ENCODE data around the gene PDE3A. TPM values are rescaled to one million over a fixed set of nuclear protein-coding genes. Genes with fewer than 3 reads are reported as not detected.
A peak's percentile ranks its signal among the peaks of the same experiment; 100 is the strongest.
"Not testable (repeated sequence)": the region's sequence is repeated elsewhere in the genome, so short reads cannot be mapped to it uniquely, and the experiment has no call there.

Gene PDE3A
- total RNA-seq, 4 donors from 2014 or later, result 51.3 to 150 (median 114) TPM

DNA sequence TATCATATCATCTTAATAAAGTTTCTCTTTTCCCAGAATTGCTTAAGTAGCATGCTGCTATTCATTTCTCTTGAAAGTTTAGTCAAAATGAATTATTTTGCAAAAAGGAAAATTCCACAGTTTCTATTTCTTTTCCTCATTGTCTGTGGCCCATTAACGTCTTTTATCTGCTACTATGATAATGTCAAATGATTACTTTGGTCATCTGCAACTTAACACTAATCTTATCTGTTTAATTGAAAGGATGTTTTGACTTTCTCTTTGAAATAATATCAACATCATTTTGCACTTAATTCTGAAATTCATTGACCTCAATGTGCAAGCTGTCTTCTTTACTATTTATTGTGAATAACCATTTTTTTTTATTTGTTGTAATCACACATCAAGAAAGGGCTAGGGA, 180.3 kb downstream of the PDE3A start:
- H3K4me1 ChIP-seq, result peaks cover 0 to 18% (median 0%) of the 10 kb centered on the region in 4 donors
- H3K9me3 ChIP-seq, result no peaks in the 10 kb centered on the region
- in situ Hi-C loops (cut with MboI; ENCODE audit: low pct_ligation_motif_present in 1 of 4, low pct_unique_long_range_greater_than_20kb in 1 of 4, low sequenced_read_pairs in 3 of 4) (no loop called here), intact Hi-C loops (cut with DNase I; ENCODE audit: low total_unique reads) (no loop called here)
- peak overlapping the region in 3 of 4 donors; percentile 37 to 47 (median 45) for H3K27ac ChIP-seq
- no peak overlapping the region for H3K4me3 ChIP-seq
- H3K27me3 ChIP-seq, result no peaks in the 10 kb centered on the region
- no peak for DNase-seq
- 47 to 58% methylated on average over 1 of the region's 1 CpG for WGBS, 2 donors (ENCODE audit: low coverage in 1 of 2)
- no peak for TF ChIP-seq POLR2AphosphoS5 (IDR thresholded peaks at IDR 0.05)
- TF ChIP-seq EP300 (IDR thresholded peaks at IDR 0.05; ENCODE audit: low read depth), result no peak
- TF ChIP-seq POLR2A (IDR thresholded peaks at IDR 0.05), result no peak
- TF ChIP-seq, protein P1, sequence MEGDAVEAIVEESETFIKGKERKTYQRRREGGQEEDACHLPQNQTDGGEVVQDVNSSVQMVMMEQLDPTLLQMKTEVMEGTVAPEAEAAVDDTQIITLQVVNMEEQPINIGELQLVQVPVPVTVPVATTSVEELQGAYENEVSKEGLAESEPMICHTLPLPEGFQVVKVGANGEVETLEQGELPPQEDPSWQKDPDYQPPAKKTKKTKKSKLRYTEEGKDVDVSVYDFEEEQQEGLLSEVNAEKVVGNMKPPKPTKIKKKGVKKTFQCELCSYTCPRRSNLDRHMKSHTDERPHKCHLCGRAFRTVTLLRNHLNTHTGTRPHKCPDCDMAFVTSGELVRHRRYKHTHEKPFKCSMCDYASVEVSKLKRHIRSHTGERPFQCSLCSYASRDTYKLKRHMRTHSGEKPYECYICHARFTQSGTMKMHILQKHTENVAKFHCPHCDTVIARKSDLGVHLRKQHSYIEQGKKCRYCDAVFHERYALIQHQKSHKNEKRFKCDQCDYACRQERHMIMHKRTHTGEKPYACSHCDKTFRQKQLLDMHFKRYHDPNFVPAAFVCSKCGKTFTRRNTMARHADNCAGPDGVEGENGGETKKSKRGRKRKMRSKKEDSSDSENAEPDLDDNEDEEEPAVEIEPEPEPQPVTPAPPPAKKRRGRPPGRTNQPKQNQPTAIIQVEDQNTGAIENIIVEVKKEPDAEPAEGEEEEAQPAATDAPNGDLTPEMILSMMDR (IDR thresholded peaks at IDR 0.05), result no peak
- no peaks in the 10 kb centered on the region for H3K36me3 ChIP-seq

DNA sequence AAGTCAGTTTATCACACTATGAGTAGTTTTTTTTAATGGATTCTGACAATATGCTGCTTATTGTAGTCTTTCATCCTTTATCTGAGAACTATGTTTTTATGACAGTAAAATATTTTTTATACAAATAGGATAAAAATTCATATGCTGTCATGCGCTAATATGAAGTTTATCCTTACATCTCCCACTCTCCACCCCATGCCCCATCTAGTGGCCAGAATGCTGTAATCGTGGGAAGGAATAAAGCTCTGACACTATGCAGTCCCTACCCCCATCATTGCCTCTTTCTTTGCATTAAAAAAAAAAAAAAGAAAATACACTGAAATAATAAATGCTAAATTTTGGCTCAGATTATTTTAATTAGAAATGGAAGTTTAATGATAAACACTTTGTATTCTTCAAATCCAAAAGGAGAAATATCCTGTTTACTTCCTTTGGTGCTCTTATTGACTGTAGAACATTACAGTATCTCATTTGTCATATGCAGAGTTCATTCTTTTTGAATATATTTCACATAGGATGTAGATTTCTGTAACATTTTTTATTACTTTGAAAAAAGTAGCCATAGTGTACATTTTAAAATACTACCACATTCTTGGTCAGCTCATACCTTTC, 180.9 kb downstream of the PDE3A start:
- TF ChIP-seq, protein P1 (IDR thresholded peaks at IDR 0.05), result peak in 4 of 5 experiments; percentile 36 to 64 (median 54)
- no peak for TF ChIP-seq EP300 (IDR thresholded peaks at IDR 0.05; ENCODE audit: low read depth)
- Histone ChIP-seq H3K4me1 (peaks cover 0 to 18% (median 0%) of the 10 kb centered on the region in 4 donors), H3K27me3 (no peaks in the 10 kb centered on the region), H3K9me3 (no peaks in the 10 kb centered on the region), H3K4me3 (no peak overlapping the region), H3K36me3 (no peaks in the 10 kb centered on the region), H3K27ac (peak overlapping the region in 2 of 4 donors; percentile 45 to 47)
- intact Hi-C loops (cut with DNase I; ENCODE audit: low total_unique reads), result no loop called here
- in situ Hi-C loops (cut with MboI; ENCODE audit: low pct_ligation_motif_present in 1 of 4, low pct_unique_long_range_greater_than_20kb in 1 of 4, low sequenced_read_pairs in 3 of 4), result no loop called here
- peak; percentile 26 for DNase-seq
- WGBS, 2 donors (ENCODE audit: low coverage in 1 of 2), result 40 to 42% methylated on average over 2 of the region's 2 CpGs

DNA sequence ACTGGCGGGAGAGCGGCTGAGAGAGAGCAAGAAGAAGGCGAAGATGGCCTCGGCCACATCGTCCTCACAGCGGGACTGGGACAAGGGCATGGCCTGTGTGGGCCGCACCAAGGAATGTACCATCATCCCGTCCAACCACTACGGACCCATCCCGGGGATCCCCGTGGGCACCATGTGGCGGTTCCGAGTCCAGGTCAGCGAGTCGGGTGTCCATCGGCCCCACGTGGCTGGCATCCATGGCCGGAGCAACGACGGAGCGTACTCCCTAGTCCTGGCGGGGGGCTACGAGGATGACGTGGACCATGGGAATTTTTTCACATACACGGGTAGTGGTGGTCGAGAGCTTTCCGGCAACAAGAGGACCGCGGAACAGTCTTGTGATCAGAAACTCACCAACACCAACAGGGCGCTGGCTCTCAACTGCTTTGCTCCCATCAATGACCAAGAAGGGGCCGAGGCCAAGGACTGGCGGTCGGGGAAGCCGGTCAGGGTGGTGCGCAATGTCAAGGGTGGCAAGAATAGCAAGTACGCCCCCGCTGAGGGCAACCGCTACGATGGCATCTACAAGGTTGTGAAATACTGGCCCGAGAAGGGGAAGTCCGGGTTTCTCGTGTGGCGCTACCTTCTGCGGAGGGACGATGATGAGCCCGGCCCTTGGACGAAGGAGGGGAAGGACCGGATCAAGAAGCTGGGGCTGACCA, 183.6 kb downstream of the PDE3A start:
- DNase-seq; intact Hi-C loops (cut with DNase I; ENCODE audit: low total_unique reads); H3K36me3 ChIP-seq; H3K9me3 ChIP-seq; H3K27me3 ChIP-seq; H3K4me3 ChIP-seq; in situ Hi-C loops (cut with MboI; ENCODE audit: low pct_ligation_motif_present in 1 of 4, low pct_unique_long_range_greater_than_20kb in 1 of 4, low sequenced_read_pairs in 3 of 4); H3K27ac ChIP-seq: not testable (repeated sequence)
- 95% methylated on average over 16 to 48 of the region's 48 CpGs for WGBS, 2 donors (ENCODE audit: low coverage in 1 of 2)
- H3K4me1 ChIP-seq, result peaks cover 0 to 18% (median 0%) of the 10 kb centered on the region in 4 donors

DNA sequence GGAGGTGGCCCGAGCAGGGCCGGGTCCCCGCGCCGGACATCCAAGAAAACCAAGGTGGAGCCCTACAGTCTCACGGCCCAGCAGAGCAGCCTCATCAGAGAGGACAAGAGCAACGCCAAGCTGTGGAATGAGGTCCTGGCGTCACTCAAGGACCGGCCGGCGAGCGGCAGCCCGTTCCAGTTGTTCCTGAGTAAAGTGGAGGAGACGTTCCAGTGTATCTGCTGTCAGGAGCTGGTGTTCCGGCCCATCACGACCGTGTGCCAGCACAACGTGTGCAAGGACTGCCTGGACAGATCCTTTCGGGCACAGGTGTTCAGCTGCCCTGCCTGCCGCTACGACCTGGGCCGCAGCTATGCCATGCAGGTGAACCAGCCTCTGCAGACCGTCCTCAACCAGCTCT, 184.2 kb downstream of the PDE3A start:
- H3K4me3 ChIP-seq; H3K27ac ChIP-seq; intact Hi-C loops (cut with DNase I; ENCODE audit: low total_unique reads); H3K36me3 ChIP-seq; in situ Hi-C loops (cut with MboI; ENCODE audit: low pct_ligation_motif_present in 1 of 4, low pct_unique_long_range_greater_than_20kb in 1 of 4, low sequenced_read_pairs in 3 of 4); H3K27me3 ChIP-seq; H3K9me3 ChIP-seq; DNase-seq: not testable (repeated sequence)
- H3K4me1 ChIP-seq, result peaks cover 0 to 17% (median 0%) of the 10 kb centered on the region in 4 donors
- 94% methylated on average over 22 of the region's 23 CpGs; no CpG with 5 or more reads in 1 of the 2 donors for WGBS, 2 donors (ENCODE audit: low coverage in 1 of 2)

- no peaks in the 10 kb centered on the region for H3K4me1 ChIP-seq
- H3K9me3 ChIP-seq, result no peaks in the 10 kb centered on the region
- H3K27ac ChIP-seq, result no peak overlapping the region
- no peak for DNase-seq
- H3K27me3 ChIP-seq, result no peaks in the 10 kb centered on the region
- intact Hi-C loops (cut with DNase I; ENCODE audit: low total_unique reads), result no loop called here
- H3K4me3 ChIP-seq, result no peak overlapping the region
- TF ChIP-seq POLR2A (IDR thresholded peaks at IDR 0.05), result no peak
- no peak for TF ChIP-seq EP300 (IDR thresholded peaks at IDR 0.05; ENCODE audit: low read depth)
- TF ChIP-seq, protein P1 (IDR thresholded peaks at IDR 0.05), result no peak
- no peak for TF ChIP-seq POLR2AphosphoS5 (IDR thresholded peaks at IDR 0.05)
- in situ Hi-C loops (cut with MboI; ENCODE audit: low pct_ligation_motif_present in 1 of 4, low pct_unique_long_range_greater_than_20kb in 1 of 4, low sequenced_read_pairs in 3 of 4), result no loop called here
- no peaks in the 10 kb centered on the region for H3K36me3 ChIP-seq
- 90 to 100% methylated on average over 10 of the region's 10 CpGs for WGBS, 2 donors (ENCODE audit: low coverage in 1 of 2)
Observed at GRCh38 chr12:20555015-20555414, 186.7 kb downstream of the PDE3A start.

Data from transverse colon (tissue), 4 donors.